Fibroblast of lung (primary cell): Measurements from ENCODE around the gene COBL.

Source experiments
- CTCF ChIP-seq, 2 donors: IDR thresholded peaks in 1 of 2; conservative IDR thresholded peaks in 1 of 2; 1 replicate in 1 of 2; 2 replicates in 1 of 2; pipeline ENCODE4 v1.5.1; 2011 to 2012; ENCODE audit warnings: low read length in 2 of 2, control low read depth in 1 of 2, inconsistent platforms in 1 of 2, low read depth in 1 of 2, mild to moderate bottlenecking in 1 of 2
- EZH2 ChIP-seq: IDR thresholded peaks from 2 replicates; pipeline ENCODE4 v1.5.1; 2012; ENCODE audit warnings: low read length, control low read depth, mild to moderate bottlenecking; ENCODE audit errors: missing control alignments

GRCh38 chr7:50976064-50976463 is 340.5 kb downstream of the COBL start:
- TF ChIP-seq CTCF (conservative IDR thresholded peaks at IDR 0.05 in 1 of 2, IDR thresholded peaks at IDR 0.05 in 1 of 2; ENCODE audit: low read depth in 1 of 2, low read length in 2 of 2), result no peak
- no peak for TF ChIP-seq EZH2
